SK-N-SH (cell line): ENCODE measurements around the gene ARPC5L. TPM values are rescaled to one million over a fixed set of nuclear protein-coding genes. Genes with fewer than 3 reads are reported as not detected.
A peak's percentile ranks its signal among the peaks of the same experiment; 100 is the strongest.

Experiments
- CTCF ChIA-PET: fragments of 300-600, 350-600 bp; formaldehyde crosslinking; extraction: SDS; loops from one replicate; lab custom pipeline; 2021; lab: Yijun Ruan, JAX
- POLR2A ChIA-PET: fragments of 350-600 bp; sonication (Branson Sonifier 250); formaldehyde crosslinking; extraction: SDS; loops from one replicate; lab custom pipeline; 2020; ENCODE audit warnings: antibody characterized with exemption, inconsistent platforms; lab: Yijun Ruan, JAX
- DNase-seq: peaks from one replicate; pipeline ENCODE4 v3.0.0; 2012
- H2AFZ ChIP-seq: fragments of 200-600 bp; sonication (generic); 2 replicates; pipeline ENCODE4 v1.8.1; 2016; ENCODE audit warnings: antibody characterized with exemption, mild to moderate bottlenecking, low read depth
- H3F3A ChIP-seq: fragments of 200-600 bp; sonication (generic); replicated peaks from 2 replicates; pipeline ENCODE3; 2016; ENCODE audit warnings: antibody characterized with exemption, mild to moderate bottlenecking; ENCODE audit not compliant: insufficient read depth
- H3K27ac ChIP-seq, 2 experiments: fragments of 200-500 bp in 1 of 2; fragments of 200-600 bp in 1 of 2; sonication (Bioruptor generic) in 1 of 2; sonication (generic), shearing (Covaris generic) in 1 of 2; 2 replicates each; pipeline versions ENCODE4 v1.5.1 to v1.6.1; 2014 to 2016; ENCODE audit warnings: low read depth in 2 of 2, inconsistent platforms in 1 of 2, low read length in 1 of 2, mild to moderate bottlenecking in 1 of 2, mixed read lengths in 1 of 2
- H3K27me3 ChIP-seq: fragments of 200-600 bp; sonication (generic), shearing (Covaris generic); 2 replicates; pipeline ENCODE4 v1.6.1; 2016; ENCODE audit warnings: mixed run types; ENCODE audit not compliant: insufficient read depth
- H3K36me3 ChIP-seq, 2 experiments: fragments of 200-500 bp in 1 of 2; fragments of 200-600 bp in 1 of 2; sonication (Bioruptor generic) in 1 of 2; sonication (generic) in 1 of 2; replicated peaks in 1 of 2; 2 replicates each; pipeline versions ENCODE3 to v1.5.1; 2014 to 2016; ENCODE audit warnings: low read length in 1 of 2, mild to moderate bottlenecking in 1 of 2; ENCODE audit not compliant: insufficient read depth in 2 of 2, control insufficient read depth in 1 of 2
- H3K4me1 ChIP-seq, 2 experiments: fragments of 200-500 bp in 1 of 2; fragments of 200-600 bp in 1 of 2; sonication (Bioruptor generic) in 1 of 2; sonication (generic), shearing (Covaris generic) in 1 of 2; 2 replicates each; pipeline versions ENCODE4 v1.5.1 to v1.6.1; 2014 to 2016; ENCODE audit warnings: low read depth in 1 of 2, low read length in 1 of 2, mixed run types in 1 of 2; ENCODE audit not compliant: insufficient read depth in 2 of 2, control insufficient read depth in 1 of 2
- H3K4me2 ChIP-seq: fragments of 200-600 bp; sonication (generic), shearing (Covaris generic); 2 replicates; pipeline ENCODE4 v1.6.1; 2017; ENCODE audit warnings: mixed run types
- H3K4me3 ChIP-seq, 2 experiments: fragments of 200-500 bp in 1 of 2; fragments of 200-600 bp in 1 of 2; sonication (Bioruptor generic) in 1 of 2; sonication (generic), shearing (Covaris generic) in 1 of 2; 2 replicates each; pipeline versions ENCODE4 v1.5.1 to v1.8.1; 2014 to 2016; ENCODE audit warnings: low read depth in 2 of 2, inconsistent platforms in 1 of 2, low read length in 1 of 2, mild to moderate bottlenecking in 1 of 2, mixed read lengths in 1 of 2, moderate library complexity in 1 of 2
- H3K79me2 ChIP-seq: fragments of 200-600 bp; sonication (generic); 2 replicates; pipeline ENCODE4 v1.8.1; 2017; ENCODE audit warnings: mild to moderate bottlenecking; ENCODE audit not compliant: insufficient read depth
- H3K9ac ChIP-seq: fragments of 200-600 bp; sonication (generic); 2 replicates; pipeline ENCODE4 v1.6.1; 2017; ENCODE audit warnings: mixed run types
- H3K9me2 ChIP-seq: fragments of 200-600 bp; sonication (generic); 2 replicates; pipeline ENCODE4 v1.6.1; 2017; ENCODE audit warnings: mixed run types
- H3K9me3 ChIP-seq: fragments of 200-600 bp; sonication (generic); 2 replicates; pipeline ENCODE4 v1.6.1; 2017; ENCODE audit warnings: mixed run types, mild to moderate bottlenecking, moderate library complexity
- H4K20me1 ChIP-seq: fragments of 200-600 bp; sonication (generic); 2 replicates; pipeline ENCODE4 v1.6.1; 2017; ENCODE audit warnings: mild to moderate bottlenecking, mixed run types; ENCODE audit not compliant: insufficient read depth
- CHD2 ChIP-seq: fragments of 150-350 bp; IDR thresholded peaks from 2 replicates; pipeline ENCODE4 v1.6.1; 2018; ENCODE audit warnings: low read length; ENCODE audit not compliant: partially characterized antibody
- FOXJ3 ChIP-seq: sonication (generic); formaldehyde crosslinking; IDR thresholded peaks from 2 replicates; pipeline ENCODE4 v1.5.1; 2020; ENCODE audit warnings: mild to moderate bottlenecking, missing genetic modification reagents
- GABPA ChIP-seq: IDR thresholded peaks from 2 replicates; pipeline ENCODE4 v1.4.0; 2012; ENCODE audit warnings: low read depth, mild to moderate bottlenecking
- JUND ChIP-seq: IDR thresholded peaks from 2 replicates; pipeline ENCODE4 v1.4.0; 2012
- NFIC ChIP-seq: IDR thresholded peaks from 2 replicates; pipeline ENCODE4 v1.4.0; 2012; ENCODE audit warnings: borderline replicate concordance
- POLR2AphosphoS5 ChIP-seq: IDR thresholded peaks from 2 replicates; pipeline ENCODE4 v1.6.1; 2012; ENCODE audit warnings: low read depth, low read length
- RAD21 ChIP-seq: IDR thresholded peaks from 2 replicates; pipeline ENCODE4 v1.6.1; 2012; ENCODE audit warnings: mild to moderate bottlenecking, low read length
- RFX5 ChIP-seq: IDR thresholded peaks from 2 replicates; pipeline ENCODE4 v1.6.1; 2012; ENCODE audit warnings: mild to moderate bottlenecking, improper control_type of control experiment, low read length
- SMC3 ChIP-seq: IDR thresholded peaks from 2 replicates; pipeline ENCODE4 v1.6.1; 2012; ENCODE audit warnings: low read depth, low read length, improper control_type of control experiment
- TCF12 ChIP-seq: IDR thresholded peaks from 2 replicates; pipeline ENCODE4 v1.4.0; 2012
- YY1 ChIP-seq: IDR thresholded peaks from 2 replicates; pipeline ENCODE4 v1.4.0; 2012; ENCODE audit warnings: low read depth, mild to moderate bottlenecking
- WGBS: methylation state at CpG from one replicate; pipeline ENCODE4 v1.1.6; 2017; ENCODE audit warnings: low lambda C conversion rate; 5-methylcytosine and 5-hydroxymethylcytosine counted together
- polyA plus RNA-seq, 3 experiments: library from polyadenylated mRNA; depleted of rRNA; stranded (reverse); fragments of >200 nt; gene quantifications; 2 replicates each; pipeline ENCODE4 v1.2.3, GENCODE V29; 2012
- TF ChIP-seq, protein P1 (sequence below): IDR thresholded peaks from 2 replicates; pipeline ENCODE4; 2012
- TF ChIP-seq, protein P2 (sequence below): fragments of 200-600 bp; sonication (generic); IDR thresholded peaks from 2 replicates; pipeline ENCODE4 v1.6.1; 2017; ENCODE audit warnings: antibody characterized with exemption, mild to moderate bottlenecking, moderate library complexity
- TF ChIP-seq, protein P3 (sequence below): IDR thresholded peaks from 2 replicates; pipeline ENCODE4 v1.6.1; 2012; ENCODE audit warnings: mild to moderate bottlenecking, low read depth, low read length, moderate library complexity

The ARPC5L gene
- polyA plus RNA-seq, 1 of the 3 experiments (the other 2 are of a cell fraction): 73.1 TPM

DNA sequence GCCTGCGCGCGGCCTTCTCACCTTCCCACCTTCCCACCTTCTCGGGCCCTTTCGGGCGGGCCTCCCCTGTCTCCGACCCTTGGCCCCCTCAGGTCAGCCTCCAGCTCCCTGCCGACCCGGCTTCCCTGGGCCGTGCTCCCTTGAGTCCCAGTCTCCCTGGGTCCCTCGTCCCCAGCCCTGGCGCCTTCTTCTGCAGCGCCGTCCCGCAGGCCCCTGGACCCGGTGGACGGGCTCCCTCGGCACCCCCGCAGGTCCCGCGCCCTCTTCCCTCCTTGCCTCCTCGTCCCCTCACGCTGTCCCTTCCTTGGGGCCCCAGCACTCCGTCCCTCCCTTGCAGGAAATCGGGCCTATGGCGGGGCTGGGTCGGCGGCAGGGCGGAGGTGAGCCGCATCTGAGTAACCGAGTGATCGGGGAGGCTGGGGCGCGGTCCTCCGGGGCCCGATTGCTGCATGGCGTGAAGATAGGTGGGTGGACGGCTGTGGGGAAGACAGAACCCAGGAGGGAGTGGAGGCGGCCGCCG is 7.6 kb downstream of the ARPC5L start:
- Histone ChIP-seq H3K4me1 (peaks cover 8 to 24% of the 10 kb centered on the region in 2 experiments; a peak in 3 of 4 replicates), H3K9me2 (no peaks in the 10 kb centered on the region), H3K27me3 (no peaks in the 10 kb centered on the region), H4K20me1 (peaks cover 40% of the 10 kb centered on the region), H2AFZ (no peak overlapping the region), H3K79me2 (peaks cover 76% of the 10 kb centered on the region), H3F3A (peaks cover 3% of the 10 kb centered on the region), H3K27ac (peak overlapping the region; percentile 72 to 90; a peak in 3 of 4 replicates), H3K4me3 (peak overlapping the region; percentile 85 to 94), H3K36me3 (peaks cover 12 to 20% of the 10 kb centered on the region in 2 experiments), H3K9ac (peak overlapping the region; percentile 90), H3K4me2 (peak overlapping the region; percentile 87), H3K9me3 (no peaks in the 10 kb centered on the region)
- ChIA-PET CTCF (interaction anchor here (0.7 to 2.0 kb wide), 6 partner anchors 8 to 274 kb away, joined by 3 to 9 read pairs (median 4); partner anchors contain the start of genes SCAI and WDR38), POLR2A (interaction anchor here (1.0 kb wide), 1 partner anchor 274 kb away, joined by 3 read pairs; the partner anchor contains the start of gene SCAI)
- WGBS: 2% methylated on average over 36 of the region's 41 CpGs
- peak; percentile 68 for DNase-seq
- no peak for TF ChIP-seq POLR2AphosphoS5
- TF ChIP-seq SMC3: no peak
- no peak for TF ChIP-seq YY1
- TF ChIP-seq, protein P1, sequence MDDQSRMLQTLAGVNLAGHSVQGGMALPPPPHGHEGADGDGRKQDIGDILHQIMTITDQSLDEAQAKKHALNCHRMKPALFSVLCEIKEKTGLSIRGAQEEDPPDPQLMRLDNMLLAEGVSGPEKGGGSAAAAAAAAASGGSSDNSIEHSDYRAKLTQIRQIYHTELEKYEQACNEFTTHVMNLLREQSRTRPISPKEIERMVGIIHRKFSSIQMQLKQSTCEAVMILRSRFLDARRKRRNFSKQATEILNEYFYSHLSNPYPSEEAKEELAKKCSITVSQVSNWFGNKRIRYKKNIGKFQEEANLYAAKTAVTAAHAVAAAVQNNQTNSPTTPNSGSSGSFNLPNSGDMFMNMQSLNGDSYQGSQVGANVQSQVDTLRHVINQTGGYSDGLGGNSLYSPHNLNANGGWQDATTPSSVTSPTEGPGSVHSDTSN: no peak
- no peak for TF ChIP-seq RAD21
- TF ChIP-seq, protein P2, sequence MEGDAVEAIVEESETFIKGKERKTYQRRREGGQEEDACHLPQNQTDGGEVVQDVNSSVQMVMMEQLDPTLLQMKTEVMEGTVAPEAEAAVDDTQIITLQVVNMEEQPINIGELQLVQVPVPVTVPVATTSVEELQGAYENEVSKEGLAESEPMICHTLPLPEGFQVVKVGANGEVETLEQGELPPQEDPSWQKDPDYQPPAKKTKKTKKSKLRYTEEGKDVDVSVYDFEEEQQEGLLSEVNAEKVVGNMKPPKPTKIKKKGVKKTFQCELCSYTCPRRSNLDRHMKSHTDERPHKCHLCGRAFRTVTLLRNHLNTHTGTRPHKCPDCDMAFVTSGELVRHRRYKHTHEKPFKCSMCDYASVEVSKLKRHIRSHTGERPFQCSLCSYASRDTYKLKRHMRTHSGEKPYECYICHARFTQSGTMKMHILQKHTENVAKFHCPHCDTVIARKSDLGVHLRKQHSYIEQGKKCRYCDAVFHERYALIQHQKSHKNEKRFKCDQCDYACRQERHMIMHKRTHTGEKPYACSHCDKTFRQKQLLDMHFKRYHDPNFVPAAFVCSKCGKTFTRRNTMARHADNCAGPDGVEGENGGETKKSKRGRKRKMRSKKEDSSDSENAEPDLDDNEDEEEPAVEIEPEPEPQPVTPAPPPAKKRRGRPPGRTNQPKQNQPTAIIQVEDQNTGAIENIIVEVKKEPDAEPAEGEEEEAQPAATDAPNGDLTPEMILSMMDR: no peak
- no peak for TF ChIP-seq JUND

DNA sequence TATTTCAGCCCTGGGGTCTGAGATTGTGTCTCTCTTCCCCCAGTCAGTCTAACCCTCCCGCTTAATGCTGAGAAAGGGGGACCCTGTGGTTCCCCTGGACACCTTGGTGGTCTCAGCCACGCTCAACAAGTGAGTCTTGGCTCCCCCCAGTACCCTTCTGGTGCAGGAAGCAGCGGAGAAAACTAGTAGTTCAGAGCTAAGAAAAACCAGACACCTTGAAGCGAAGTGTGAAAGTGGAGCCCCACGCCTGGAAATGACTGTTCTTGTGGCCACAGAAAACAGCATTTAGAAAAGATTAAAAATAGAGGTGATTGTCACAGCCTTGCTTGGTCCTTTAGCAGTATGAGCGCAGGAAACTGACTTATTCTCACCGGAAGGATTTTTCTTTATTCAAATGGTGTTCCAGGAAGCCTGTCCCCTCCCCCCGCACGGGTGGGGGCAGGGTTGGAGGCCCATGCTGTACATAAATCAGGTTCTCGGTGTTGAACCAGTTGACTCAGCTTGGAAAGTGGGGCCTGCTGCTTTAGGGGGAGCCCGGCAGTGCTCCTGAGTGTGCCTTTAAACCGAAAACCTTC is 8.1 kb downstream of the ARPC5L start:
- no peak for TF ChIP-seq RFX5
- TF ChIP-seq CHD2: peak; percentile 94
- no peak for TF ChIP-seq FOXJ3 (CRISPR knock-in tag)
- peak; percentile 12; the same call in 1 of the 2 replicates for TF ChIP-seq TCF12
- no peak for TF ChIP-seq NFIC
- TF ChIP-seq, protein P3, sequence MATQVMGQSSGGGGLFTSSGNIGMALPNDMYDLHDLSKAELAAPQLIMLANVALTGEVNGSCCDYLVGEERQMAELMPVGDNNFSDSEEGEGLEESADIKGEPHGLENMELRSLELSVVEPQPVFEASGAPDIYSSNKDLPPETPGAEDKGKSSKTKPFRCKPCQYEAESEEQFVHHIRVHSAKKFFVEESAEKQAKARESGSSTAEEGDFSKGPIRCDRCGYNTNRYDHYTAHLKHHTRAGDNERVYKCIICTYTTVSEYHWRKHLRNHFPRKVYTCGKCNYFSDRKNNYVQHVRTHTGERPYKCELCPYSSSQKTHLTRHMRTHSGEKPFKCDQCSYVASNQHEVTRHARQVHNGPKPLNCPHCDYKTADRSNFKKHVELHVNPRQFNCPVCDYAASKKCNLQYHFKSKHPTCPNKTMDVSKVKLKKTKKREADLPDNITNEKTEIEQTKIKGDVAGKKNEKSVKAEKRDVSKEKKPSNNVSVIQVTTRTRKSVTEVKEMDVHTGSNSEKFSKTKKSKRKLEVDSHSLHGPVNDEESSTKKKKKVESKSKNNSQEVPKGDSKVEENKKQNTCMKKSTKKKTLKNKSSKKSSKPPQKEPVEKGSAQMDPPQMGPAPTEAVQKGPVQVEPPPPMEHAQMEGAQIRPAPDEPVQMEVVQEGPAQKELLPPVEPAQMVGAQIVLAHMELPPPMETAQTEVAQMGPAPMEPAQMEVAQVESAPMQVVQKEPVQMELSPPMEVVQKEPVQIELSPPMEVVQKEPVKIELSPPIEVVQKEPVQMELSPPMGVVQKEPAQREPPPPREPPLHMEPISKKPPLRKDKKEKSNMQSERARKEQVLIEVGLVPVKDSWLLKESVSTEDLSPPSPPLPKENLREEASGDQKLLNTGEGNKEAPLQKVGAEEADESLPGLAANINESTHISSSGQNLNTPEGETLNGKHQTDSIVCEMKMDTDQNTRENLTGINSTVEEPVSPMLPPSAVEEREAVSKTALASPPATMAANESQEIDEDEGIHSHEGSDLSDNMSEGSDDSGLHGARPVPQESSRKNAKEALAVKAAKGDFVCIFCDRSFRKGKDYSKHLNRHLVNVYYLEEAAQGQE: no peak
- TF ChIP-seq GABPA: peak; percentile 67
- Histone ChIP-seq H3K4me3 (peak overlapping the region; percentile 85 to 94), H3K79me2 (peaks cover 81% of the 10 kb centered on the region), H3F3A (peaks cover 3% of the 10 kb centered on the region), H2AFZ (no peak overlapping the region), H3K4me2 (peak overlapping the region; percentile 87), H3K9me3 (no peaks in the 10 kb centered on the region), H3K36me3 (peaks cover 12 to 26% of the 10 kb centered on the region in 2 experiments), H3K9me2 (no peaks in the 10 kb centered on the region), H3K27ac (peak overlapping the region; percentile 72 to 90; a peak in 3 of 4 replicates), H3K4me1 (peaks cover 8 to 24% of the 10 kb centered on the region in 2 experiments; a peak in 3 of 4 replicates), H4K20me1 (peaks cover 40% of the 10 kb centered on the region), H3K27me3 (no peaks in the 10 kb centered on the region), H3K9ac (peak overlapping the region; percentile 90)
- ChIA-PET CTCF (interaction anchor here (1.2 to 2.0 kb wide), 3 partner anchors 12 to 274 kb away, joined by 5 to 9 read pairs (median 5); partner anchors contain the start of genes SCAI and WDR38), POLR2A (interaction anchor here (0.7 to 1.2 kb wide), 3 partner anchors 9 to 371 kb away, joined by 3 read pairs; partner anchors contain the start of gene SCAI)
- WGBS: 5% methylated on average over 12 of the region's 12 CpGs
- no peak for DNase-seq
